ENCODE data around the gene AMFR.
A peak's percentile ranks its signal among the peaks of the same experiment; 100 is the strongest.

AMFR gene

DNA sequence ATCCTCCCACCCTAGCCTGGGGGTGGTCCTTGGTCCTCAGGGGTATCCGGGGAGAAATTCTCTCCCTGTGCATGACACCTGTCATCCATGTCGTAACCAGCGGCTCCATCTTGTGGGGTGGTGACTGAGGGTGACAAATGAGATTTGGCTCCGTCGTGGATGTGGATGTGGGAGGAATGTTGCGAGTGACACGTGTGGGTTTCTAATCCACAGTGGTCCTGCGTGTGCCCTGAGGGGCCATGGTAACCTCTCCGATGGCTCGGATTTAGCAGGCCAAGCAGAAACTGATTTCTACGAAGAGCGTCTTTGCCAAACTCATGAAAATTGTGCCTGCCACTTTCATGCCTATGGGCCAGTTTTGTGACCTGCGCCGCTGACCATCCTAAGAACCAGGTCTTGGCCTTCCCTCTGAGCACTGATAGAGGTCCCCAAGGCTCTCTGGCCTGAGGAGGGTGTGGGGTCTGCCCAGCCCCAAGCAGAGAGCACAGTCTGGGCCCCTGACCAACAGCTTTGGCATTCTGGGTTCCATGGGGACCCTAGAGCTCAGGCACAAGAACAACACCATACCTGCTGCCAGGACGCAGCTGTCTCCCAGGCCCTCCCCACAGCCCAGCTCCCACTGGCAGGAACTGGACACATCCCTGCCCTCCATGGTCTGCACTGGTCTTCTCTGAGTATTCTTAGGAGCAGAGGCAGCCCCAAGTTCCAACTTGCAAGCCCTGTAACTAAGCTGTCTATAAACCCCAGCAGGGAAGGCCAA is 79.0 kb downstream of the AMFR start:
- DNase-seq (ENCODE audit: low read depth, low spot score): no peak
- H3K4me3 ChIP-seq (ENCODE audit: insufficient read length, low read depth): no peak overlapping the region
- no peak overlapping the region for H3K9ac ChIP-seq (ENCODE audit: insufficient read length, low read depth)
- no peaks in the 10 kb centered on the region for H3K9me3 ChIP-seq (ENCODE audit: insufficient read depth, low read length)
- no peak for TF ChIP-seq YY1 (IDR thresholded peaks at IDR 0.05; ENCODE audit: insufficient read depth, insufficient read length)
- no peak for TF ChIP-seq SUZ12 (IDR thresholded peaks at IDR 0.05; ENCODE audit: extremely low read depth, insufficient read depth, insufficient read length)
- TF ChIP-seq ZNF274 (IDR thresholded peaks at IDR 0.05; ENCODE audit: low read depth, low read length): no peak
- H3K4me1 ChIP-seq (ENCODE audit: insufficient read depth, insufficient read length): peaks cover 15% of the 10 kb centered on the region
- H3K27me3 ChIP-seq (ENCODE audit: insufficient read depth, insufficient read length): no peaks in the 10 kb centered on the region
- no peaks in the 10 kb centered on the region for H3K36me3 ChIP-seq (ENCODE audit: insufficient read depth, insufficient read length, low read length)

DNA sequence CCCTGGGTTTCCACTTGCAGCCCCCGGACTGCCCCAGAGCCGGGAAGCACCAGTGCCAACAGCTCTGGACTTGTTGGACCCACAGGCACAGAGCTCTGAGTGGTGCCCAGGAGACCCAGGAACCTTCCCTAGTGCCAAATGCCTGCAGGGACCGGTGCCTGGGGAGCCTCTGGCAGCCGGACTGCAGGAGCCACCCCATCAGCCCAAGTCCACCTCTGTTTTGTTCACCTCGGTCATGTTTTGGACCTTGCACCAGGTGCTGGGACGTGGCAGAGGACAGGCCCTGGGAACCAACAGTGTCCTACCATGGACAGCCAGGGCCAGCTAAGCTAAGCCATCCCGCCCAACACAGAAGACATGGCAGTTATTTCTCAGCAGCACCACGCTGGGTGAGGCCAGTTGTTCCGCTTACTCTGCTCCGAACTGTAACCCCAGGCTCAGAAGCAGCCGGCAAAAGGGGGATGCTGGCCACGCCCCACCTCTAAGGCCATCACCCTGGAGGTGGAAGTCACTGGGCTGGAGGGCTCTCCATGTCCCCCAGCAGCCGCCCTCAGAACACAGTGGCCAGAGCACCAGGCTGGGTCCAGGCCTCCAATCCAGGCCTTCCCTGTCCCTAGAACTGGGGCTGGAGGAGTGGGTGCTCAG is 79.8 kb downstream of the AMFR start:
- TF ChIP-seq ZNF274 (IDR thresholded peaks at IDR 0.05; ENCODE audit: low read depth, low read length) (no peak), SUZ12 (IDR thresholded peaks at IDR 0.05; ENCODE audit: extremely low read depth, insufficient read depth, insufficient read length) (no peak)
- DNase-seq (ENCODE audit: low read depth, low spot score): no peak
- H3K9ac ChIP-seq (ENCODE audit: insufficient read length, low read depth): no peak overlapping the region

DNA sequence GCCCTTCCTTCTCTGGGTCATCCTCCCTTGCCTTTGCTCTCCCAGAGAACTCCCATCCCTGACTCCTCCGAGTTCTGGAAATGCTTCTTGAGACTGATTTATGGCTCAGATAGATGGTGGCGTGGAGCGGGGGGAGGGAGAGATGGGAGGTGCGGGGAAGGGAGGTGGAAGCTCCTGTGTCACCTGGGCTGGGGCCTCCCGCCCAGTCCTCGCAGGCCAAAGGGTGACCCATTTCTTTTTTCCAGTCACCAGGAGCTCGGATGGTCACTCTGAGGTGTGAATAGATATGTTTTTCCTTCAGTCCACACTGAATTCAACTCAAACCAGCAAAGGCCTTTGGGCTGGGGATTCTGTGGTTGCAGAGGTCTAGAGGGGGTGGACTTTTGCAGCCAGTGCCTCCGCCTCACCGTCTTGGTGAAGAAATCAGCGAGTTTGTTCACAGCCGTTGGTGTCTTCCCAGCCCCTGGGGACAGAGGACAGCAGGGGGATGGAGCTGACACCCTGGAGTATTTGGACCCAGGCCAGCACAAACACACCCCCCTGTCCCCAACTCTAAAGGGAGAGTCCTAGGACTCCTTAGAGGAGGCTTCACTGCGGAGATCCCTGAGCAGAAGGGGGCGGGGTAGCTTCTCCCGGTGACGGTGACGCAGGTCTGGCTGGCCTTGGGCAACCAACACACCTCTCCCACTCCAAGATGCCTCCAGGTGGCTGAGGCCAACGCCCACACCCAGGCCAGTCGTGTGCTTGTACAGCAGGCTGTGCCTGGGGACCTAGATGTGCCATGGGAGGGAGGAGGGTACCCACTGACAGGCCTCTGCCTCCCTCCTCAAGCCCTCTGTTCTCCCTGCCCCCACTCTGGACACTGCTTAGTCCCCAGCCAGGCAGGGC is 80.6 kb downstream of the AMFR start:
- no peak overlapping the region for H3K4me3 ChIP-seq (ENCODE audit: insufficient read length, low read depth)
- H3K27me3 ChIP-seq (ENCODE audit: insufficient read depth, insufficient read length): no peaks in the 10 kb centered on the region
- DNase-seq (ENCODE audit: low read depth, low spot score): no peak
- peaks cover 15% of the 10 kb centered on the region for H3K4me1 ChIP-seq (ENCODE audit: insufficient read depth, insufficient read length)
- H3K36me3 ChIP-seq (ENCODE audit: insufficient read depth, insufficient read length, low read length): no peaks in the 10 kb centered on the region
- H3K9ac ChIP-seq (ENCODE audit: insufficient read length, low read depth): no peak overlapping the region
- no peaks in the 10 kb centered on the region for H3K9me3 ChIP-seq (ENCODE audit: insufficient read depth, low read length)
- TF ChIP-seq SUZ12 (IDR thresholded peaks at IDR 0.05; ENCODE audit: extremely low read depth, insufficient read depth, insufficient read length) (no peak), YY1 (IDR thresholded peaks at IDR 0.05; ENCODE audit: insufficient read depth, insufficient read length) (no peak), ZNF274 (IDR thresholded peaks at IDR 0.05; ENCODE audit: low read depth, low read length) (no peak)

More for the DNA sequence above, 79.8 kb downstream of the AMFR start:
- Histone ChIP-seq H3K4me3 (ENCODE audit: insufficient read length, low read depth) (no peak overlapping the region), H3K4me1 (ENCODE audit: insufficient read depth, insufficient read length) (peaks cover 15% of the 10 kb centered on the region), H3K9me3 (ENCODE audit: insufficient read depth, low read length) (no peaks in the 10 kb centered on the region), H3K27me3 (ENCODE audit: insufficient read depth, insufficient read length) (no peaks in the 10 kb centered on the region), H3K36me3 (ENCODE audit: insufficient read depth, insufficient read length, low read length) (no peaks in the 10 kb centered on the region)

DNA sequence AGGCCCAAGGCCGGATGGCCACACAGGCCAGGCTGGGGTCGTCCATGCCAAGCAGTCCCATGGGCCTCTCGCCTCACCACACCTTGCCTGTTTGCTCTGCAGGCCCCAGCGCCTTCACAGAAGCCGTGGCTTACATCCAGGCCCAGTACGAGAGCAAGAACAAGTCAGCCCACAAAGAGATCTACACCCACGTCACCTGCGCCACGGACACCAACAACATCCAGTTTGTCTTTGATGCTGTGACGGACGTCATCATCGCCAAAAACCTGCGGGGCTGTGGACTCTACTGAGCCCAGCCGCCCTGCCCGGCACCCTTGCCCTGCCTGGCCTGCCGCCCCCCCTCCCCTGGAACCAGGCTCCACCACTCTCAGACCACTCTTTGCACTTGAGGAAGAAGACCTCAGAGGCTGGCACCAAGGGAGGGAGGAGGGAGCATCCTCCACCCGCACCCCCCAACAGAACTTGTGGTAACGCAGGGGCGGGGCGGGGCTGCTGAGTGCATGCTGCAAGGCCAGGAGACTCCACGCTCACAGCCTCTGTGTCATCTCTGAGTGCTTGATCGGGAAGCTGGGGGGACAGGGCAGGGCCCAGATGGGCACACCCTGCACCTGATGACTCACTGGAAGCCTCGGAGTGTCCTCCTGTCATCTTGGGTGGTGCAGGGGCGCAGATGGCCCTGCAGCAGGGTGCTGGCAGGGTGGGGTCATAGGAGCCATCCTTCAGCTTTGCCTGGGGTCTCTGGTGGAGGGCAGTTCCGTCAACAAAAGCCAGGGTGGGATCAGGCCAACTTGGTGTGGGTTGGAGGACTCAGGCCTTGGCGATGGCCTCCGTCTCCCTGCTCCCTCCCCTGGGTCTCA is 81.5 kb downstream of the AMFR start:
- TF ChIP-seq YY1 (IDR thresholded peaks at IDR 0.05; ENCODE audit: insufficient read depth, insufficient read length): no peak
- H3K36me3 ChIP-seq (ENCODE audit: insufficient read depth, insufficient read length, low read length): no peaks in the 10 kb centered on the region

DNA sequence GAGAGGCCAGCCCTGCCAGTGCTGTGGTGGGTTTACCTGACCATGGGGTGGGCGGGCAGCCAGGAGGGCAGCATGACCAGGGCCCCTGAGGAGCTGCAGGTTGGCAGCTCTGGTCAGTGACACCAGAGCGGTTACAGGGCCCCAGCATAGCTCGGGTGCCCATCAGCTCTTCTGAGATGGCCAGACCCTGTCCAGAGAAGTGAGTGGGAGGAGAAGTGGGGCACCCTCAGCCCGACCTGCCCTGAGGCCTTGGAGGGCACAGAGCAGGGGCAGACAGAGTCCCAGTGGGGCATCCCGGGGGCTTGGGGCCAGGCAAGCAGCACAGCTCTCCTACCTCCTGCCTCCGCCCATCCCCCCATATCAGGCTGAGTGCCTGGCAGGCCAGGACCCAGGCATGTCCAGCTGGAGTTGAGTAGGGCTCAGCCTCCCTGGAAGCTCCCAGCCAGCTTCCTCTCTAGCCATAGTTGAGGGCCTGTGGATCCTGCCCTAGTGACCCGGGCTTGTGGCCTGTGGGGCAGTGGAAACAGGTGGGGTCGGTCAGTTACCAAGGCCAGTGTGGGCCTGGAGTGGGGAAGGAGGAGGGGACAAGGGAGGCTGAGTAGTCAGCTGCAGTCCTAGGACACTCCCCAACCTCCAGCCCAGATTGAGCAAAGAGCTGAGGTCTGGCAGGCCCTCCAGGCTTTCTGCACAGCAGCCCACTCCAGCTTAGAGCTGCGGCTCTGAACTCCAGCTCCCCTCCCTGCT is 83.5 kb downstream of the AMFR start:
- Histone ChIP-seq H3K27me3 (ENCODE audit: insufficient read depth, insufficient read length) (no peaks in the 10 kb centered on the region), H3K4me3 (ENCODE audit: insufficient read length, low read depth) (no peak overlapping the region), H3K4me1 (ENCODE audit: insufficient read depth, insufficient read length) (peaks cover 15% of the 10 kb centered on the region), H3K36me3 (ENCODE audit: insufficient read depth, insufficient read length, low read length) (no peaks in the 10 kb centered on the region), H3K9me3 (ENCODE audit: insufficient read depth, low read length) (no peaks in the 10 kb centered on the region), H3K9ac (ENCODE audit: insufficient read length, low read depth) (peak overlapping the region; percentile 25)
- TF ChIP-seq ZNF274 (IDR thresholded peaks at IDR 0.05; ENCODE audit: low read depth, low read length) (no peak), YY1 (IDR thresholded peaks at IDR 0.05; ENCODE audit: insufficient read depth, insufficient read length) (no peak), SUZ12 (IDR thresholded peaks at IDR 0.05; ENCODE audit: extremely low read depth, insufficient read depth, insufficient read length) (no peak)
- no peak for DNase-seq (ENCODE audit: low read depth, low spot score)

More for the DNA sequence above, 81.5 kb downstream of the AMFR start:
- DNase-seq (ENCODE audit: low read depth, low spot score): no peak
- Histone ChIP-seq H3K9ac (ENCODE audit: insufficient read length, low read depth) (no peak overlapping the region), H3K4me3 (ENCODE audit: insufficient read length, low read depth) (no peak overlapping the region), H3K9me3 (ENCODE audit: insufficient read depth, low read length) (no peaks in the 10 kb centered on the region), H3K27me3 (ENCODE audit: insufficient read depth, insufficient read length) (no peaks in the 10 kb centered on the region), H3K4me1 (ENCODE audit: insufficient read depth, insufficient read length) (peaks cover 15% of the 10 kb centered on the region)

DNA sequence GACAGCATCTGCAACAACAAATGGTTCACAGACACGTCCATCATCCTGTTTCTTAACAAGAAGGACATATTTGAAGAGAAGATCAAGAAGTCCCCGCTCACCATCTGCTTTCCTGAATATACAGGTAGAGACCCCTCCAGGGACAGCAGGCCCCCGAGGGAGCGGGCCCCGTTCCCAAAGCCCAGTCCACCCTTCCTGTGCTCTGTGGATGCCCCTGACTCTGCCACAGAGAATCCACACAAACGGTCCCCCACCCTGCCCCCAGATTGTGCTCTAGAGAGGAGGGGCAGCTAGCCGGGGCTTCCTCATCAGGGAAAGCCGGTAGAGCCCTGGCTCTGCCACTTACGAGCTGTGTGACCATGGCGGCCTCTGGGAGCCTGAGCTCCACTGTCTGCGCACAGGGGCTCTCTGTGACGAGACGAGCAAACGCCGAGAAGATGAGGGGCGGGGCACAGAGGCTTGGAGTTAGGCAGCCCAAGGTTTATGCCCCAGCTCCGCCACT is 84.4 kb downstream of the AMFR start:
- Histone ChIP-seq H3K4me1 (ENCODE audit: insufficient read depth, insufficient read length) (peaks cover 15% of the 10 kb centered on the region), H3K9ac (ENCODE audit: insufficient read length, low read depth) (no peak overlapping the region), H3K27me3 (ENCODE audit: insufficient read depth, insufficient read length) (no peaks in the 10 kb centered on the region), H3K36me3 (ENCODE audit: insufficient read depth, insufficient read length, low read length) (no peaks in the 10 kb centered on the region), H3K4me3 (ENCODE audit: insufficient read length, low read depth) (no peak overlapping the region), H3K9me3 (ENCODE audit: insufficient read depth, low read length) (no peaks in the 10 kb centered on the region)
- TF ChIP-seq SUZ12 (IDR thresholded peaks at IDR 0.05; ENCODE audit: extremely low read depth, insufficient read depth, insufficient read length): no peak
- no peak for TF ChIP-seq YY1 (IDR thresholded peaks at IDR 0.05; ENCODE audit: insufficient read depth, insufficient read length)
- TF ChIP-seq ZNF274 (IDR thresholded peaks at IDR 0.05; ENCODE audit: low read depth, low read length): no peak
- no peak for DNase-seq (ENCODE audit: low read depth, low spot score)
